MV-4-11 (cell line): ENCODE results near the gene ZBTB46.
"Not testable (repeated sequence)": the region's sequence is repeated elsewhere in the genome, so short reads cannot be mapped to it uniquely, and the experiment has no call there.

ENCODE experiments used
- DNase-seq: peaks from one replicate; lab custom pipeline; 2025; lab: John Stamatoyannopoulos, UW

Gene ZBTB46

DNA sequence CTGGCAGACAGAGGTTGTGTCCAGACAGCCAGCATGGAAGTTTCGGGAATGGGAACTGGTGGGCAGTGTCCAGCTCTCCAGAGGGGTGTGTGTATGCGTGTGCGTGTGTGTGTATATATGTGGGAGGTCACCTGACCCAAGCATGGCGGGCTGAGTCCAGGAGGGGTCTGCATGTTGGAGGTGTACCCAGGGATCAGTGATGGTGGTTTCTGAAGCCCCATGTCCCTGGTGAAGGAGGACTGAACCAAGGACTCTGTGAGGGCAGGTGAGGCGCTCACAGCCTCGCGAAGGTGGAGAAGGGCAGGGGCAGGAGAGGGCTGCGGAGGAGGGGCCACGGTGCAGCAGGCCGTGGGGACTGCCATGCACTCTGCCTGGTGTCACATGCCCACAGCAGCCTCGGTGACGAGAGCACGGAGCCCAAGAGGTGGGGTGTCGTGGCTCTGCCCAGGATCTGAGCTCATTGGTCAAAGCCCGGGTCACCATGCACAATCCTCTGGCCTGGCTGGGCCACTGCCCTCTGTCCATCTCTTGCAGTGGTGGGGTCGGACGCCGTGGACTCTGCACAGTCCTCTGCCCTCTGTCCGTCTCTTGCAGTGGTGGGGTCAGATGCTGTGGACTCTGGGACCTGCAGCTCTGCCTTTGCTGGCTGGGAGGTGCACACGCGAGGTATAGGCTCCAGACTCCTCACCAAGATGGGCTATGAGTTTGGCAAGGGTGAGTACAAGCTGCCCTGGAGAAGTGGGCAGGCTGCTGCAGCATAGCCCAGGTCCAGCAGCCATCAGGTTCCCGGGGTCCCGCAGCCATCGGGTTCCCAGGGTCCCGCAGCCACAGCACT lies 96.7 kb downstream of the ZBTB46 start:
- no peak for DNase-seq

DNA sequence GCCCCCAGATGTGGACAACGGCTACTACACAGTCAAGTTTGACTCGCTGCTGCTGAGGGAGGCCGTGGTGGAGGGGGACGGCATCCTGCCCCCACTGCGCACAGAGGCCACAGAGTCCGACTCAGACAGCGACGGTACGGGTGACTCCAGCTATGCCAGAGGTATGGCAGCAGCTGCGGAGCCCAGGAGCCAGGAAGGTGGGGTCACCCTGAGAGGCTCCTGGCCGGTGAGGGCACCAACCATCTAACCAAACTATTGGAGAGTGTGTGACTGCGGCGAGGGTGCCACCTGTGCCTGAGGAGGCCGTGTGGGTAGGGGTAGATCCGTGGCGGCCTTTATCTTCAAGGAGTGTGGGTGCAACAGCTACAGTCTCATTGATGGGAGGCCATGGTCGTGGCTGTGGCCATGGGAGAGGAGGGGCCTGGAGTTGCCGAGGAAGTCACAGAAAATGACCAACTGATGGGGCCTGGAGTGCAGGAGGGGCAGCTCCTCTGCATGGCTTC lies 97.4 kb downstream of the ZBTB46 start:
- no peak for DNase-seq

DNA sequence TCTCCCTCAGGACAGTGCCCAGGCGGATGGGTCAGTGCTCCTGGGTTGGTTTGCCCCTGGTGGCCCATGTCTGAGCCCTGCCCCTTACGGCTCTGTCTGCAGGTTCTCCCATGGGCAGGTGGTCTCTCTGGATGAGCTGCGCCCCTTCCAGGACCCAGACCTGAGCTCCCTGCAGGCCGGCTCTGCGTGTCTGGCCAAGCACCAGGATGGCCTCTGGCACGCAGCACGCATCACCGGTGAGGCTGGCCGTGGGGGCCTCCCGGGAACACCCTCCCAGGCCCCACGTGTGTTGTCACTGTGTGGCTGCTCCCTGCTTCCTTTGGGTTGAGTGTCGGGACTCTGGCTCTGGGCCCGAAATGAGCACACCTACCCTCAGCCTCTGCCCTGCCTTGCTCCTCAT lies 97.9 kb downstream of the ZBTB46 start:
- DNase-seq: no peak

DNA sequence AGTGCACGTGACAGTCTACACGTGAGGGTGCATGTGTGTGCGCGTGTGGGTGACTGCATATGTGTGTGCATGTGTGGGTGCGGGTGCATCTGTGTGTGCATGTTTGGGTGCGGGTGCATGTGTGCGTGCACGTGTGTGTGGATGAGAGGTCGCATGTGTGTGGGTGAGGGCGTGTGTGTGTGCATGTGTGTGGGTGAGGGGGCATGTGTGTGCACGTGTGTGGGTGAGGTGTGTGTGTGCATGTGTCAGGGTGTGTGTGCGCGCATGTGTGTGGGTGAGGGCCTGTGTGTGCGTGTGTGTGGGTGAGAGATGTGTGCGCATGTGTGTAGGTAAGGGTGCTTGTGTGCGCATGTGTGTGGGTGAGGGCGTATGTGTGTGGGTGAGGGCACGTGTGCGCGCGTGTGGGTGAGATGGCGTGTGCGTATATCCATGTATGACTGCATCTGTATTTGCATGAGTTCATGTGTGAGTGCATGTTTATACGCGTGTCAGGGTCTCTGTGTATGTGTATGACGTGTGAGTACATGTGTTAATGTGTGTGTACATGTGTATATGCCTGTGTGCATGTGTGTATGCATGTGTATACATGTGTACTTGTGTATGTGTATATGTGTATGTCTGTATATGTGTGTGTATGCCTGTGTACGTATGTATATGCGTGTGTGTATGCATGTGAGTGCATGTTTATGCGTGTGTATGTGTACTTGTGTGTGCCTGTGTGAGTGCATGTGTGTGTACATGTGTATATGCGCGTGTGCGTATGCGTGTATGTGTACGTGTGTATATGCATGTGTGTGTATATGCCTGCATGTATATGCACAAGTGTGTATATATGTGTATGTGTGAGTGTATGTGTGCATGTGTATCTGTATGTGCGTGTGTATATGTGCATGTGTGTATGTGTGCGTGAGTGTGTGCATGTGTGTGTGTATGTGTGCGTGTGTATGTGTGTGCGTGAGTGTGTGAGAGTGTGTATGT lies 98.7 kb downstream of the ZBTB46 start:
- no peak for DNase-seq

DNA sequence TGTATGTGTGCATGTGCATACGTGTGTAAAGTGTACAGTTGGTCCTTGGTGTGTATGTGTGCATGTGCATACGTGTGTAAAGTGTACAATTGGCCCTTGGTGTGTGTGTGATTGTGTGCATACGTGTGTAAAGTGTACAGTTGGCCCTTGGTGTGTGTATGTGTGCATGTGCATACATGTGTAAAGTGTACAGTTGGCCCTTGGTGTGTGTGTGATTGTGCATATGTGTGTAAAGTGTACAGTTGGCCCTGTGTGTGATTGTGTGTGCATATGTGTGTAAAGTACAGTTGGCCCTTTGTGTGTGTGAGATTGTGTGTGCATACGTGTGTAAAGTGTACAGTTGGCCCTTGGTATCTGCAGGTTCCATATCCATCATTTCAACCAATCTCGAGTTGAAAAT lies 99.7 kb downstream of the ZBTB46 start:
- DNase-seq: no peak

DNA sequence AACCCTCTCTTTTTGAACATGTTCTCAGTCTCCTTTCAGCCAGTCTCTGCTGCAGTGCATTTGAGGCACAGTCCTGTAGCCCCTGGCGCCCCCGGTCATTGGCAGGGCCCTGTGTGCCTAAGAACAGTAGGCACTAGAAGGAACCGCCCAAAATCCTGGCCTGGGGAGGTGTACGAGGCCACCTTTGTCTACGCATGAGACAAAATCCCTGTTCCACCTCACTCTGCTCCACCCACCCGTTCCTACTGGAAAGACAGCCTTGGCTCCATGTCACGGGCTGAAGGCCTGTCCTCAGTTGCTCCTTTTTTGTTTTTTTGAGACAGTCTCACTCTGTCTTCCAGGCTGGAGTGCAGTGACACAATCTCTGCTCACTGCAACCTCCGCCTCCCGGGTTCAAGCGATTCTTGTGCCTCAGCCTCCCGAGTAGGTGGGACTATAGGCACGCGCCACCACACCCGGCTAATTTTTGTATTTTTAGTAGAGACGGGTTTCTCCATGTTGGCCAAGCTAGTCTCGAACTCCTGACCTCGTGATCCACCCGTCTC lies 100.8 kb downstream of the ZBTB46 start:
- not testable (repeated sequence) for DNase-seq

DNA sequence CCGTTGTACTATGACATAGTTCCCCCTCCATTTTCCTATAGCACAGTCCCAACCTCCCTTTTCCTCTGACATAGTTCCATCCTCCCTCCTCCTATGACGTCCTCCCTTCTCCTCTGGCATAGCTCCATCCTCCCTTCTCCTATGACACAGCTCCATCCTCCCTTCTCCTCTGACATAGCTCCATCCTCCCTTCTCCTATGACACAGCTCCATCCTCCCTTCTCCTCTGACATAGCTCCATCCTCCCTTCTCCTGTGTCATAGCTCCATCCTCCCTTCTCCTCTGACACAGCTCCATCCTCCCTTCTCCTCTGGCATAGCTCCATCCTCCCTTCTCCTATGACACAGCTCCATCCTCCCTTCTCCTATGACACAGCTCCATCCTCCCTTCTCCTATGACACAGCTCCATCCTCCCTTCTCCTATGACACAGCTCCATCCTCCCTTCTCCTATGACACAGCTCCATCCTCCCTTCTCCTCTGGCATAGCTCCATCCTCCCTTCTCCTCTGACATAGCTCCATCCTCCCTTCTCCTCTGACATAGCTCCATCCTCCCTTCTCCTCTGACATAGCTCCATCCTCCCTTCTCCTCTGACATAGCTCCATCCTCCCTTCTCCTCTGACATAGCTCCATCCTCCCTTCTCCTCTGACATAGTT lies 108.0 kb downstream of the ZBTB46 start:
- DNase-seq: not testable (repeated sequence)

DNA sequence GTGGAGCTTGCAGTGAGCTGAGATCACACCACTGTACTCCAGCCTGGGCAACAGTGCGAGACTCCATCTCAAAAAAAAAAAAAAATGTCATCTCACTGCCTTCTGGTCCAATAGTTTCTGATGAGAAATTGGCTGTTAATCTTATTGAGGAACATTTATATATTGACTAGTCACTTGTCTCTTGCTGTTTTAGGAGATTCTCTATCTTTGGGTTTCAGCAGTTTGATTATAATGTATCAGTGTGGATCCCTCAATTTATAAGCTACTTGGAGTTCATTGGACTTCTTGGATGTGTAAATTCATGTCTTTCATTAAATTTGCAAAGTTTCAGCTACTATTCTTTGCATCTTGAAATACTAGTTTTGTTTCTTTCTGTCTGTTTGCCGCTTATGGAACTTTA lies 112.1 kb downstream of the ZBTB46 start:
- no peak for DNase-seq

DNA sequence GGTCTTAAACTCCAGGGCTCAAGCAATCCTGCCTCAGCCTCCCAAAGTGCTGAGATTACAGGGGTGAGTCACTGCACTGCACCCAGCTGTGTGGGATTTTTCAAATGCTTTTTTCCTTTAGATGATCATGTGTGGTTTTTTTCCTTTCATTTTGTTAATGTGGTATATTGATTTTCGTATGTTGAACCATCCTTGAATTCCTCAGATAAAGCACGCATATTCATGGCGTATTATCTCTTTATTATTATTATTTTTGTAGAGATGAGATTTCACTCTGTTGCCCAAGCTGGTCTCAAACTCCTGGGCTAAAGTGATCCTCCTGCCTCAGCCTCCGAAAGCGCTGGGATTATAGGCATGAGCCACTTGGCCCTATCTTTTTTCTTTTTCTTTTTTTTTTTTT lies 116.2 kb downstream of the ZBTB46 start:
- DNase-seq: no peak

DNA sequence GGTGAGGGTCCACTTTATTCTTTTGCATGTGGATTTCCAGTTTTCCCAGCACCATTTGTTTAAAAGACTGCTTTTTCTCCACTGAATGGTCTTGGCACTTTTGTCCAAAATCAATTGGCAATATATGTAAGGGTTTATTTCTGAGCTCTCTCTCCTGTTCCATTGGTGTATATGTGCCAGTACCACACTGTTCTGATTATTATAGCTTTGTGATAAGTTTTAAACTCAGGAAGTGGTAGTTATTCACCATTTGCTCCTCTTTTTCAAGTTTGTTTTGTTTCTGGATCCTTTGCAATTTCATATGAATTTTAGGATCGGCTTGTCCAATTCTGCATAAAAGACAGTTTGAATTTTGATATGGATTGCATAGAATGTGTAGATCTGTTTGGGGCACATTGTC lies 118.9 kb downstream of the ZBTB46 start:
- no peak for DNase-seq

DNA sequence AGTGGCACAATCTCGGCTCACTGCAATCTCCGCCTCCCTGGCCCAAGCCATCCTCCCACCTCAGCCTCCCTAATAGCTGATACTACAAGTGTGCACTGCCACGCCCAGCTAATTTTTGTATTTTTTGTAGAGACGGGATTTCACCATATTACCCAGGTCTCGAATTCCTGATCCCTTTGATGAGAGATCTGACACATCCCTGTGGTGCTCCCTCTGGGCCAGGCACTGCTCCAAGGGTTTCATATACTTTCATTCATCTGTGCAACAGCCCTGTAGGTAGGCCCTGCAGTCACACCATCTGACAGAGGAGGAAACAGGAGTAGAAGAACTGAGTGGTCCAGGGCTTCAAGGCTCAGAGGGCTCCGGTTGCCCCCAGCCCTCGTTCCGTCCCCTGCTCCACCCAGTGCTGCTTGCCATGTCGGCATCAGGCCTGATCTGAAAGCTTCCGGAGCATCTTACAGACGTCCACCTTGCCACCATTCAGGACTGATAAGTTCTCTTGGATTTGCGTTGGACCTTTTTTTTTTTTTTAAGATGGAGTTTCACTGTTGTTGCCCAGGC lies 119.9 kb downstream of the ZBTB46 start:
- DNase-seq: no peak

DNA sequence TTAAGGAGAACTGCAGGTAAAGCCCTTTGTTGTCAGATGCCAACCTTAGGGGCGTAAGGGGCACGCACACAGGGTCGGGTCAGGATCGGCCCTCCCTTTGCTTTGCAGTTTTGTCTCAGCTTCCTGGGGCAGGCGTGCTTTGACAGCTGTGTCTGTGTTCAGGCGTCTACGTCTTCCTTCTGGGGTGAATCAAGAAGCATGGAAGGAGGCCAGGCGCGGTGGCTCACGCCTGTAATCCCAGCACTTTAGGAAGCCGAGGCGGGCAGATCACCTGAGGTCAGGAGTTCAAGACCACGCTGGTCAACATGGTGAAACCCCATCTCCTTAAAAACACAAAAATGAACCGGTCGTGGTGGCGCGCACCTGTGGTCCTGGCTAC lies 121.9 kb downstream of the ZBTB46 start:
- no peak for DNase-seq

DNA sequence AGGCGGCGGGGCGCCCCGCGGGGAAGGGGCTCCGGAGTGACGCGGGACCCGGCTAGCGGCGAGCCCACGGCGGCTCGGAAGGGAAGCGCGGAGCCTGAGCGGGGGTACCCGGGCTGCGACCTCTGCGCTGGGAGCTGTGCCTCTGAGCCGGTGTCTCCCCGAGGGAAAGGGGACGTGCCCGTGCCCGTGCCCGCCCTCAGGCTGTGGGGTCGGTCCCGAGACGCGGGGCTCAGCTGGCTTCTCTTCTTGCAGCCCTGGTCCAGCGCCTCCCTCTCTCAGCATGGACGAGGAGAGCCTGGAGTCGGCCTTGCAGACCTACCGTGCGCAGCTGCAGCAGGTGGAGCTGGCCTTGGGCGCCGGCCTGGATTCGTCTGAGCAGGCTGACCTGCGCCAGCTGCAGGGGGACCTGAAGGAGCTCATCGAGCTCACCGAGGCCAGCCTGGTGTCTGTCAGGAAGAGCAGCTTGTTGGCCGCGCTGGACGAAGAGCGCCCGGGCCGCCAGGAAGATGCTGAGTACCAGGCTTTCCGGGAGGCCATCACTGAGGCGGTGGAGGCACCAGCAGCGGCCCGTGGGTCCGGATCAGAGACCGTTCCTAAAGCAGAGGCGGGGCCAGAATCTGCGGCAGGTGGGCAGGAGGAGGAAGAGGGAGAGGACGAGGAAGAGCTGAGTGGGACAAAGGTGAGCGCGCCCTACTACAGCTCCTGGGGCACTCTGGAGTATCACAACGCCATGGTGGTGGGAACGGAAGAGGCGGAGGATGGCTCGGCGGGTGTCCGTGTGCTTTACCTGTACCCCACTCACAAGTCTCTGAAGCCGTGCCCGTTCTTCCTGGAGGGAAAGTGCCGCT lies 122.5 kb downstream of the ZBTB46 start:
- DNase-seq: no peak

DNA sequence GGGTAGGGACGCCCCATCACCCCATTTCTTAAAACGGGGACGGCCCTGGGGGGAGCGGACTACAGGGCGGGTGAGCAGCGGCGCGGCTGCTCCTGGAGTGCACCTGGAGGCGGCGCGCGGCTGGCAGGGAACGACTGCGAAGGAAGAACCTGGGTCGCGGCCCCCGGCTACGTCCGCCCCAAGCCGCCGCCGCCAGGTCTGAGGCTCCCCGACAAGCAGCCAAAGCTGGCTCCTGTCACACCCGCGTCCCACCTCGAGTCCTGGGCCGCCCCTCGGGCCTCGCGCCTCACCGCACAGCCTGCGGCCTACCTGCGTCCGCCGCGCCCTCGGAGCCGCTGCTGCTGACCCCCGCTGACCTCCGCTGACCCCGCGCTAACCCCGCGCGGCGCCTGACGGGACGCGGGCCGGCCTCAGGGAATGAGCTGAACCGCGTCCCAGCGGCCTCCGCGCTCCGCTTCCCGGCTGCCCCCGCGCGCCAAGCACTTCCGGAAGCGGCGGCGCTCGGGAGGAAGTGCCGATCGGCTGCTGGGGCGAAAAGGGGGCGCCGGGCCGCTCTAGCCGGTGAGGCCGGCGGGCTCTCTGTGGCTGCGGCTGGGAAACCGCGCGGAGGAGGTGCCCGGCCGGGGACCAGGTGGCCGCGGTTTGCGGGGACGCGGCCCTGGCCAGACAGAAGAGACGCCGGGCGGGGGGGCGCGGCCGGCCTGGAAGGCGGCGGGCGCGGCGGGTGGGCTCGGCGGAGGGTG lies 123.3 kb downstream of the ZBTB46 start, which contains the start of the genes ARFRP1 and ZGPAT:
TSS of gene ARFRP1 (minus strand) at position 419 of the 743 bp plus-strand sequence. CDS start 885 bp downstream, outside the sequence.
TSS of gene ZGPAT (plus strand) at position 482 of the 743 bp plus-strand sequence. CDS start 542 bp downstream, outside the sequence.
- DNase-seq: peak; percentile 82

DNA sequence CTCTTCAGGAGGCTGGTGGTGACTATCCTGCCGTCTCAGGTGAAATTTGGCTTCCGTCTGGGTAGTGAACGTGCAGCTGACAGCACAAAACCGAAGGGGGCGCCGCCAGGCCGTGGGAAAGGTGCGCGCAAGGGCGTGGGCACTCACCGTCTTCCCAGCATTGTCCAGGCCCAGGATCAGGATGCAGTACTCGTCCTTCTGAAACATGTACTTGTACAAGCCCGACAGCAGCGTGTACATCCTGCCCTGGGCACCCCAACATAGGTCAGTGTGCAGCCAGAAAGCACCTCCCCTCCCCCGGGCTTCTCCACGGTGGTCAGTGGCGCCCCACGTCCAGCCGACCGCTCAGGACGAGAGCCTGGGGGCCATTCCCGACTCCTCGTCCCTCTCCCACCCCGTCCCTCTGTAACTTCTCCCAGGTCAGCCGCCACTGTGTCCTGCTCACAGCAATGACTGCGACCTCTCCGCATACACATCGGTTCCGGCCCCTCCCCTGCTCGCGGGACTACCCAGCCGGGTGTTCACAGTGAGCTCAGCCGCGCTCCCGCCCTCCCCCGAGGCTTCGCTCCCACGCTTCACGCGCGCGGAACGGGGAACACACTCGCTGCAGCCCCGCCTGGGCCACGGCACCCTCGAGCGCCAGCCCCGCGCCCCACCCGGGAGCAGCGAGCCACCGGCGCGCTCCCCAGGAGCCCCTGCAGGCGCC lies 124.1 kb downstream of the ZBTB46 start:
- peak; percentile 14 for DNase-seq

DNA sequence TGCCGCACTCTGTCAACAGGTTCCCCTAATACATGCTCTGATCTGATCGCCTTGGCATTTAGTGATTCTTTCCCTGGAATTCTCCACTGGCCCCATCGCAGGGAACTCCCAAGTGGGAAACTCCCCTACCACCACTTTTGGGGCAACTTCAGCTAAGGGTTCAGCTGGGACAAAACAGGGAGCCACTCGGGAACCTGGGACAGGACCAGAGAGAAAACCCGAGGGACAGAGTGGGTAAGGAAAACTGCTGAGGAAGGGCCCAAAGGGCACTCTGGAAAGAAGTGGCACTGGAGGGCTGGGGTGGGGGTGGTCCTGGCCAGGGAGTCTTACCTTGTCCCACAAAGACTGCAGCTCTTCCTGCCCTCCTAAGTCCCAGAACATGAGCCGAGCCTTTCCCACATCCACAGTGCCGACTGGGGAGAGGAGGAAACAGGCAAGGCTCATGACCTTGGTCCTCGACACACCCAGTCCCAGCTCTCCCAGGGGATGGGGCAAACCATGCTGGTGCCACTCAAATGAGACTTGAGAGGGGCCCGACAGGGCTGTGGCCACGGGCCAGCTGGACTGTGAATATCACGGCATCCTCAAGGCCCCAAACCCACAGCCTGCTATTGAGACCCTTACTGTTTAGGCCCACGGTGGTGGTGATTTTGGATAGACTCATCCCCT lies 124.9 kb downstream of the ZBTB46 start:
- no peak for DNase-seq

DNA sequence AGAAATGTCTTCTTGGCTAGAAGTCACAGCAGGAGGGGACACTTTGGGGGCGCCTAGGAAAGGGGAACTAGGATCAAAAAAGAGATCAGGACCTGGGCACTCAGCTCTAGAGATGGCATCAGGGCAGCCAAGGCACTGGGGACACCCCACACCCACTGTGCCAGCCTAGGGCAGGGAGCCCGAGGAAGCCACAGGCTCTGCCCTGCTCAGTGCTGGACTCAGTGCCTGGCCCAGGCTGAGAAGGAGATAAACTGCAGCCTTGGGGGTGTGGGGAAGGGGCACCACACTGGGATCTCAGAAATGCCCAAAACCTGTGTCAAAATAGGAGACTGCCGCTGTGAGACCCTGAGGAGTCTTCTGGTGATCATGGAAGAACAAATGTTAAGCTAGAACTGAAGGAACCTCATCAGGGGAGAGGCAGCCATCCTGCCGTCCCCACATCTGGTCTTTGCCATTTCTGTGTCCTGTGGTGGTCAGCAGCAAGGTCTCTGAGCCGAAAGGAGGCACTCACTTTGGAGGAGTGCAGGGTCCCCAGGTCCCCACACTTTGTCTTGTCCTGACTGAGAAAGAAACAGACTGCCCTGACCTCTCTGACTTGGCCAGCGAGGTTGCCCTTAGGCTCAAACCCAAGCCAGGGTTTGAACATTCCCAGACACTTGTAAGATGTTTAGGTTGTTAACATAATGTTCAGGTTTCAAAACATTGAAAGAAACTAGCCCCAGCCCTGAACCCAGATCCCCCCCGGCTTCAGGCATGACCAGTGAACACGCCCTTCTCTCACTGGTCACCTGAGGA lies 125.6 kb downstream of the ZBTB46 start:
- DNase-seq: no peak

DNA sequence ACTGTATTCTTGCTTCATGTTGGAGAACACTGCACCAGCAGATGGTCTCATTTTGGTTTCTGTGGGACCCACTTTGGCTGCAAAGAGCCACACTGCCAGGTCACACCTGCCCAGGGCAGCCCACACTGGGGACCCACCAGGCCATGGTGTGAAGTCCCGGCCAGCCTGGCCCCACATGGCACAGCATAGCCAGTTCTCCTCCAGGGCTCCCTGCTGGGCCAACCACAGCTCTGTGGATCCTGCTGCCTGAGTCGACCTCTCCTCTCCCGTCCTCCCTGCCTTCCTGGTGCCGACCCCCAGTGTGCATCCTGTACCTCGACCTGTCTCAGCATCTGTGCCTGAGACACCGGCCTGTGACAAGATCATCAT lies 126.3 kb downstream of the ZBTB46 start:
- no peak for DNase-seq
